IPS DF 6.9 (cell line): ENCODE measurements around the gene RPS3.

Experiments
- DNase-seq: peaks from one replicate; pipeline ENCODE4 v3.0.0-alpha.2; 2013; ENCODE audit warnings: low read depth, low spot score
- H3K27ac ChIP-seq: one replicate; pipeline ENCODE4 v1.5.1; 2013; ENCODE audit warnings: low read length, control low read depth
- H3K27me3 ChIP-seq: 2 replicates; pipeline ENCODE4 v1.6.1; 2013; ENCODE audit warnings: mild to moderate bottlenecking, low read length; ENCODE audit not compliant: control insufficient read depth, insufficient read depth
- H3K36me3 ChIP-seq: 2 replicates; pipeline ENCODE4 v1.6.1; 2013; ENCODE audit warnings: low read length; ENCODE audit not compliant: control insufficient read depth, insufficient read depth
- H3K4me1 ChIP-seq: 2 replicates; pipeline ENCODE4 v1.6.1; 2013; ENCODE audit warnings: low read length; ENCODE audit not compliant: control insufficient read depth, insufficient read depth
- H3K4me3 ChIP-seq: 2 replicates; pipeline ENCODE4 v1.5.1; 2013; ENCODE audit warnings: mild to moderate bottlenecking, low read length
- H3K9me3 ChIP-seq: 2 replicates; pipeline ENCODE4 v1.6.1; 2013; ENCODE audit warnings: low read length, inconsistent platforms; ENCODE audit not compliant: control insufficient read depth, insufficient read depth
- WGBS: extraction: QIAGEN DNeasy Blood & Tissue Kit; methylation state at CpG from one replicate; pipeline ENCODE4 v1.1.7; 2013; ENCODE audit warnings: mixed read lengths, missing lambda C conversion rate; ENCODE audit not compliant: insufficient read length, insufficient coverage; 5-methylcytosine and 5-hydroxymethylcytosine counted together

The RPS3 gene

GRCh38 chr11:75399344-75400145 is at the start of gene RPS3:
Gene RPS3, plus strand, starts transcription at chr11:75399518. Its CDS starts 30 bp downstream, at chr11:75399548.
- peaks cover 32% of the 10 kb centered on the region for H3K36me3 ChIP-seq
- no peaks in the 10 kb centered on the region for H3K9me3 ChIP-seq
- no CpG with 5 or more reads among the region's 55 CpGs for WGBS
- H3K4me3 ChIP-seq: peak within 1 kb of the TSS; percentile 98
- no peaks in the 10 kb centered on the region for H3K27me3 ChIP-seq
- H3K27ac ChIP-seq: no peak within 1 kb of the TSS
- H3K4me1 ChIP-seq: peaks cover 2% of the 10 kb centered on the region; the same call in 1 of the 2 replicates
- peak; percentile 83 for DNase-seq

GRCh38 chr11:75349521-75350116 is 49.7 kb upstream of the RPS3 start:
- no peaks in the 10 kb centered on the region for H3K27me3 ChIP-seq
- no peak for DNase-seq
- H3K36me3 ChIP-seq: no peaks in the 10 kb centered on the region
- no CpG with 5 or more reads among the region's 4 CpGs for WGBS
- no peaks in the 10 kb centered on the region for H3K9me3 ChIP-seq
- no peak overlapping the region for H3K27ac ChIP-seq
- peaks cover 8% of the 10 kb centered on the region for H3K4me1 ChIP-seq
- H3K4me3 ChIP-seq: no peak overlapping the region

- WGBS: no CpG with 5 or more reads among the region's 9 CpGs
- Histone ChIP-seq H3K27me3 (no peaks in the 10 kb centered on the region), H3K4me3 (no peak overlapping the region), H3K4me1 (peaks cover 8% of the 10 kb centered on the region), H3K27ac (no peak overlapping the region), H3K36me3 (no peaks in the 10 kb centered on the region), H3K9me3 (no peaks in the 10 kb centered on the region)
- no peak for DNase-seq
Measured at GRCh38 chr11:75350122-75350742, 49.1 kb upstream of the RPS3 start.

- no peak for DNase-seq
- Histone ChIP-seq H3K27ac (no peak overlapping the region), H3K4me1 (peaks cover 8% of the 10 kb centered on the region), H3K4me3 (peak overlapping the region; percentile 71; the same call in 1 of the 2 replicates), H3K27me3 (no peaks in the 10 kb centered on the region), H3K9me3 (no peaks in the 10 kb centered on the region), H3K36me3 (no peaks in the 10 kb centered on the region)
- no CpG with 5 or more reads among the region's 47 CpGs for WGBS
Measured at GRCh38 chr11:75350743-75351540, 48.4 kb upstream of the RPS3 start.

GRCh38 chr11:75351541-75351790 is 47.9 kb upstream of the RPS3 start, which contains the start of gene ARRB1:
Gene ARRB1, minus strand, starts transcription at chr11:75351661. Its CDS starts 54 bp downstream, at chr11:75351607.
- no peak for DNase-seq
- Histone ChIP-seq H3K9me3 (no peaks in the 10 kb centered on the region), H3K27ac (no peak within 1 kb of the TSS), H3K4me1 (peaks cover 8% of the 10 kb centered on the region), H3K4me3 (peak within 1 kb of the TSS; percentile 71), H3K36me3 (no peaks in the 10 kb centered on the region), H3K27me3 (no peaks in the 10 kb centered on the region)
- no CpG with 5 or more reads among the region's 38 CpGs for WGBS

- peak overlapping the region; percentile 71 for H3K4me3 ChIP-seq
- no peaks in the 10 kb centered on the region for H3K36me3 ChIP-seq
- DNase-seq: no peak
- no peaks in the 10 kb centered on the region for H3K27me3 ChIP-seq
- WGBS: no CpG with 5 or more reads among the region's 64 CpGs
- H3K4me1 ChIP-seq: peaks cover 8% of the 10 kb centered on the region
- no peak overlapping the region for H3K27ac ChIP-seq
- H3K9me3 ChIP-seq: no peaks in the 10 kb centered on the region
Measured at GRCh38 chr11:75351791-75352587, 47.3 kb upstream of the RPS3 start.

GRCh38 chr11:75352588-75353206 is 46.6 kb upstream of the RPS3 start:
- Histone ChIP-seq H3K4me1 (peaks cover 8% of the 10 kb centered on the region), H3K4me3 (no peak overlapping the region), H3K27me3 (no peaks in the 10 kb centered on the region), H3K36me3 (no peaks in the 10 kb centered on the region), H3K9me3 (no peaks in the 10 kb centered on the region), H3K27ac (no peak overlapping the region)
- DNase-seq: no peak
- WGBS: no CpG with 5 or more reads among the region's 5 CpGs

- no peak for DNase-seq
- Histone ChIP-seq H3K27ac (no peak overlapping the region), H3K4me1 (peaks cover 5% of the 10 kb centered on the region), H3K27me3 (no peaks in the 10 kb centered on the region), H3K4me3 (no peak overlapping the region), H3K36me3 (no peaks in the 10 kb centered on the region), H3K9me3 (no peaks in the 10 kb centered on the region)
- no CpG with 5 or more reads among the region's 10 CpGs for WGBS
Measured at GRCh38 chr11:75355051-75355450, 44.3 kb upstream of the RPS3 start.

- Histone ChIP-seq H3K4me1 (no peaks in the 10 kb centered on the region), H3K36me3 (no peaks in the 10 kb centered on the region)
- WGBS: no CpG with 5 or more reads among the region's 2 CpGs
Measured at GRCh38 chr11:75356613-75357012, 42.7 kb upstream of the RPS3 start.

More at GRCh38 chr11:75356613-75357012, 42.7 kb upstream of the RPS3 start:
- Histone ChIP-seq H3K27ac (no peak overlapping the region), H3K9me3 (no peaks in the 10 kb centered on the region), H3K4me3 (no peak overlapping the region), H3K27me3 (no peaks in the 10 kb centered on the region)
- DNase-seq: no peak
